GM19043 (cell line): Measurements from ENCODE around the gene PTPN13.
A peak's percentile ranks its signal among the peaks of the same experiment; 100 is the strongest.

Experiments
- ATAC-seq: cut with Tn5 transposase; IDR thresholded peaks from one replicate; pipeline ENCODE4 v1.9.1; 2021; ENCODE audit warnings: low read depth; ENCODE audit not compliant: unreplicated experiment

The PTPN13 gene

DNA sequence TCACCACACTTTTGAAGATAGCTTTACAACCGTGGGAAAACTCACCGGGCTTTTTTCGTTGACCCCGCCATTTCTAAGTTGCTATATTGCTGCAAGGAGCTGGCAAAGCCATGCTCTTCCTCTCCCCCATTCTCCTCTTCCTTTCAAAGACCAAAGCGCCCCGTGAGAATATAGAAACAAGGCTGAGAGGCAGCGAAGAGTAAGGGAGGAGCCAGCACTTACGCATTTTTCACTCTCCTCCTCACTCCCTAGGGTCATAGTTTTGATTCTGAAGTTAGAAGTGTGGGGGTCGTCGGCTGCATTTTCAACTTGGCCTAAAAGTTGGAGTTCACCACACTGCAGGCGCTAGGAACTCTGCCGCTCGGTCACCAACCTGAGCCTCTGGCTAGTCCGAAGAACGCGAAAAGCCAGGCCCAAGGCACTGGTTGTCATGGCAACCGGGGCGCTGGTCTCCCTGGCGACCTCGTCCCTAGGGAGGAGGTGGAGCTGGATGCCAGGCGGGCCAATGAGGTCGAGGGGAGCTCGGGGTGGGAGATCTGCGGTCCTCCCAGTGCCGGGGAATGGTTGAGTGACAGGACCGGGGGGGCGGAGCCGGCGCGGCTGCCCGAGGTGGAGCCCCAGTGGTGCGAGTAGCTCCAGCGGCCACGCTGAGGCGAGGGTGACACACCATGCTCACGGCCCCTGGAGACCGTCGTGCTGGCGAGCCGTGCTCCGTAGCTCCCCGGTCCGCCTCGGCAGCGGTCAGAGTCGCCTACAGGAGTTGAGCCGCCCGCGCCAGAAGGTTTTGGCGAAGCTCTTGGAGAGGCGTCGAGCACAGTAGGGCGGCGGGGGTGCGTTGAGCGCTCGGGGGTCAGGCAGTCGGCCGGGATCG is at the start of gene PTPN13:
Gene PTPN13, plus strand, starts transcription at position 628 of the 871 bp plus-strand sequence. CDS start 40,942 bp downstream, outside the sequence.
- ATAC-seq, result peak; percentile 96

- no peak for ATAC-seq
These were observed 47.0 kb upstream of the PTPN13 start for GRCh38 chr4:86547140-86547539.

DNA sequence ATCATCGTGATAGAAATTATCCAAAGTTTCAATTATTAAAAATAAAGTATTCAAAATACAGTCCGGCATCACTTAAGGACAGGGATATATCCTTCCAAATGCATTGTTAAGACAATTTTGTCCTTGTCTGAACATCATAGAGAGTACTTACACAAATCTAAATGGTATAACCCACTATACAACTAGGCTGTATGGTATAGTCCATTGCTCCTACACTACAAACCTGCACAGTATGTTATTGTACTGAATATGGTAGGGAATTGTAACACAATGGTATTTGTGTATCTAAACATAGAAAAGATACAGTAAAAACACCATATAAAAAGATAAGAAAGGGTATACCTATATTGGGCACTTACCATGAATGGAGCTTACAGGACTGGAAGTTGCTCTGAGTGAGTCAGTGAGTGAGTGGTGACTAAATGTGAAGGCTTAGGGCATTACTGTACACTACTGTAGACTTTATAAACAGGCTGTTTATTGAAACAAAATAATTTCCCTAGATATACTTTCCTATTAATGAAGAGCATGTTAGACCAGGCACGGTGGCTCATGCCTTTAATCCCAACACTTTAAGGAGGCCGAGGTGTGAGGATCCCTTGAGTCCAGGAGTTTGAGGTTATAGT is 44.8 kb upstream of the PTPN13 start:
- no peak for ATAC-seq

- ATAC-seq, result no peak
These were observed 42.7 kb upstream of the PTPN13 start for GRCh38 chr4:86551387-86551786.

- ATAC-seq, result no peak
These were observed 39.5 kb upstream of the PTPN13 start for GRCh38 chr4:86554646-86555045.

DNA sequence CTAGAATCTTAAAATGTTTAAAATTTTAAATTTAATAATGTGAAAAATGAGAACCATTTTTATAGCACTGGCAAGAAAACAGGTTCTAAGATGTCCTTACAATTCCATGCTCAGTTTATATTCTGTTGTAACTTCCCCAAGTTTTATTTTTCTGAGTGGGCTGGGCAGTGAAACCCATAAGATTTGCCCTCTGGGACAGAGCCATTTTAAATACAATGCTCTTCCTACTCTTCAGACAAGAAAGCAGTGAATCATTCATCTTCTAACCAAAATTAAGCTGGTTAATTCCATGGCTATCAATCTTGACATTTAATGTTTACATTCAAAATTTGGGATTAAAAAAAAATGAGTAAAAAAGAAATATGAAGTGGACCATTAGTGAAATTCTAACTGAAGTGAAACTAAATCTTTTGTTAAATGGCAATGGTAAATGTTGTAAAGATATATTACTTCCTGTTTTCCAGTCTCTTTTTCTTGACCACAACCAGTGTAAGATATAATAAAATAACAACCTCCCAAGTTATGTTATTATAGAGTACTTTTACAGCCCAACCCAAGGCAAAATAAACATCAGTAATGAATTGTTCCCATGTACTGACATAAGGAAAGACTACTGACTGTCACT is 37.2 kb upstream of the PTPN13 start:
- peak; percentile 41 for ATAC-seq

- ATAC-seq, result peak; percentile 85
These were observed 36.6 kb upstream of the PTPN13 start for GRCh38 chr4:86557526-86557925.

GRCh38 chr4:86558258-86558657 is 35.9 kb upstream of the PTPN13 start:
- no peak for ATAC-seq

- ATAC-seq, result no peak
These were observed 35.3 kb upstream of the PTPN13 start for GRCh38 chr4:86558797-86559196.

DNA sequence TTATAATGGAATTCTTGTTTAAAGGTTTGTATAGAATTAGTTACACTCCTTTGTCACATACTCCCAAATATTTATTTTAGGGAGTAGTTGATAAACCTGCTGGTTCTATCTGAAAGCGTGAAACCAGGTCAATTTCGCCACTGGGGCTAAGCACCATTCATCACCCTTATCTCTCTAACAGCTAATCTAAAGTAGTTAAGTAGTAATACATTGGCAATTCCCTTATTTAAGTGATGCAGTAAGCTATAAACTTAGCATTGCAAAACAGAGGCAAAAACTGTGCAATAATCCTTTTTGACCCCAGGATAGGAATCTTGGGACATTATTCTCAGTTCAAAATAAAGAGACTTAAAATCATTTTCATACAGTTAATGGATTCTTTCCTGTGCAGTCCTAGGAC is 33.7 kb upstream of the PTPN13 start:
- no peak for ATAC-seq

DNA sequence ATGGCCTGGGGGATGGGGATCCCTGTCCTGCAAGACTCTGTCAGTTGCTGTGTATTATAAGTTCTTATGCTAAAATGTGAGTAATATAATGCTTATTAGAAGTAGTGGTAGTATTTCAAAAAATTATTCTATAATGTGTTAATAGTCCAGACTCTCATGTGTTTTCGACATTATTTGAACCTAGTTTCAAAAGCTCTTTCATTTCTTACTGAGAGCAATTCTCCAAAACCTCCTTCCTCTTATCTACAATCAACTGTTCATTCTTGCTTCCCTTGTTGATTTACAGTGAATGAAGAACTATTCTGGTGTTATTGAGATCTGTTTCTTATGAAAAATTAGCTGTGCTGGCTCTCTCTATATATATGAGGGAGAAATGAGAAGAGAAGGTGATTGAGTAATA is 32.9 kb upstream of the PTPN13 start:
- no peak for ATAC-seq

GRCh38 chr4:86563416-86563815 is 30.7 kb upstream of the PTPN13 start:
- ATAC-seq, result no peak

DNA sequence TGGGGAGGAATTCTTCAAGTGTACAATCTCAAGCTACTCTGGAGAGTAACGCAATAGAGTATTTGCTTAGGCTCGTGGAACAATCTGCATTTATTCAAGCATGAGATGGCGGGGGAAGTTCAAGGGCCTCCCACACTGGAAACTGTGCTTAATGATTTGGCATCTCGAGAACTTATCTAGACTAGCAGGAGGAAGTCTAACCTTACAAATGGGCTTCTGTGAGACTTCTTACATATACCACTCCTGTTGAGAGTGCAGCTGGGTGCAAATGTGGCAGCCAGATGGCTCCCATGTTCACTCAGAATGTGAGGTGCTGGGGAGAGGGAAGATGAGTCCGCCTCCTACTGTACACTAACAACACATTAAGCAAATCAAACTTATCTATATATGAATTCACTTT is 29.3 kb upstream of the PTPN13 start:
- ATAC-seq, result no peak

- ATAC-seq, result no peak
These were observed 28.5 kb upstream of the PTPN13 start for GRCh38 chr4:86565651-86566050.

GRCh38 chr4:86569103-86569870 is 24.8 kb upstream of the PTPN13 start:
- ATAC-seq, result no peak

- ATAC-seq, result no peak
These were observed 14.2 kb upstream of the PTPN13 start for GRCh38 chr4:86579941-86580340.

DNA sequence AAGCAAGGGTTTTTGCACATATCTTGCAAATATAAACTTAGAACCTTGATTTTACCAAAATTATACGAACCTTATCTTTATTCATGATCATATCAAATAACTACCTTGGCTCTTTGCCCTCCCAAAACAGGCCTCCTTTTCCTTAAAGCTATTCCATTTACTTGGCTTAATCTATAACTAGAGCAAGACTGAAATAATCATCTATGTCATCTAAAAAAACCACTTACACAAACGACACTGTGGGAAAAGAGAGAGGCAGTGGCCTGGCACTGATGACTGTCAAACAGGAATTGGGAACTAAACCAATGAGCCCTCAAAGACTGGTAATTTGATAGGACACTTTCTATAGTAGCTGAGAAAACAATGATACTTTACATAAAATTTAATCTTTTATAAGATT is 11.7 kb upstream of the PTPN13 start:
- no peak for ATAC-seq

- ATAC-seq, result no peak
These were observed 7.9 kb upstream of the PTPN13 start for GRCh38 chr4:86586160-86586572.

GRCh38 chr4:86586626-86587380 is 7.3 kb upstream of the PTPN13 start:
- ATAC-seq, result no peak
